ENCODE results near the gene UAP1. TPM values are rescaled to one million over a fixed set of nuclear protein-coding genes. Genes with fewer than 3 reads are reported as not detected.

UAP1 gene
- total and polyA plus RNA-seq, 3 donors from 2014 or later: 110 to 161 (median 128) TPM

DNA sequence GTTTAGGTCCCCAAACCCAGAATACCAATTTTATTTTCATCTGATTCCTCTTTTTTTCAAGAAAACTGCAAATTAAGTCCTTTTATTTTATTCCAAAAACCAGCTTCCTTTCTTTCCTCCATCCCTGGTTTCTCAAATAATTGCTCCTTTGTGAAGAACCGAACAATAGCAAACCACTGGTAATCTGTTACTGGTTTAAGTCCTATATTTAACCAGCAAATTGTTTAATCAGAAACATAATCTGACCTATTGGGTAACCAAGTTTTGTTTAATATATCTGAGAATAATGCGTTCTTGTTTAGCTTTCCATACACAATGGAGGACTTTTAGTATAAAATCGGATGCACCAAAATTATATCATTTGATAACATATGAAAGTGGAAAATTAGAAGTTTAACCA lies 57.6 kb downstream of the UAP1 start:
- no peak overlapping the region for H3K4me3 ChIP-seq
- DNase-seq: no peak
- no peak for TF ChIP-seq POLR2A (IDR thresholded peaks at IDR 0.05)
- TF ChIP-seq, protein P1, sequence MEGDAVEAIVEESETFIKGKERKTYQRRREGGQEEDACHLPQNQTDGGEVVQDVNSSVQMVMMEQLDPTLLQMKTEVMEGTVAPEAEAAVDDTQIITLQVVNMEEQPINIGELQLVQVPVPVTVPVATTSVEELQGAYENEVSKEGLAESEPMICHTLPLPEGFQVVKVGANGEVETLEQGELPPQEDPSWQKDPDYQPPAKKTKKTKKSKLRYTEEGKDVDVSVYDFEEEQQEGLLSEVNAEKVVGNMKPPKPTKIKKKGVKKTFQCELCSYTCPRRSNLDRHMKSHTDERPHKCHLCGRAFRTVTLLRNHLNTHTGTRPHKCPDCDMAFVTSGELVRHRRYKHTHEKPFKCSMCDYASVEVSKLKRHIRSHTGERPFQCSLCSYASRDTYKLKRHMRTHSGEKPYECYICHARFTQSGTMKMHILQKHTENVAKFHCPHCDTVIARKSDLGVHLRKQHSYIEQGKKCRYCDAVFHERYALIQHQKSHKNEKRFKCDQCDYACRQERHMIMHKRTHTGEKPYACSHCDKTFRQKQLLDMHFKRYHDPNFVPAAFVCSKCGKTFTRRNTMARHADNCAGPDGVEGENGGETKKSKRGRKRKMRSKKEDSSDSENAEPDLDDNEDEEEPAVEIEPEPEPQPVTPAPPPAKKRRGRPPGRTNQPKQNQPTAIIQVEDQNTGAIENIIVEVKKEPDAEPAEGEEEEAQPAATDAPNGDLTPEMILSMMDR (IDR thresholded peaks at IDR 0.05): no peak
- H3K27ac ChIP-seq: no peak overlapping the region
- WGBS, 2 donors: 92 to 96% methylated on average over 3 of the region's 3 CpGs
- H3K27me3 ChIP-seq: no peaks in the 10 kb centered on the region
- H3K36me3 ChIP-seq (ENCODE audit: low read depth, missing control alignments): no peaks in the 10 kb centered on the region
- H3K4me1 ChIP-seq: no peaks in the 10 kb centered on the region
- intact Hi-C loops (cut with DNase I; ENCODE audit: low total_unique reads): no loop called here
- no peaks in the 10 kb centered on the region for H3K9me3 ChIP-seq

GRCh38 chr1:162621256-162621655 lies 59.7 kb downstream of the UAP1 start:
- Histone ChIP-seq H3K9me3 (no peaks in the 10 kb centered on the region), H3K36me3 (ENCODE audit: low read depth, missing control alignments) (no peaks in the 10 kb centered on the region), H3K4me1 (peaks cover 3% of the 10 kb centered on the region), H3K4me3 (no peak overlapping the region), H3K27ac (no peak overlapping the region), H3K27me3 (no peaks in the 10 kb centered on the region)
- DNase-seq: no peak
- intact Hi-C loops (cut with DNase I; ENCODE audit: low total_unique reads): no loop called here
- no peak for TF ChIP-seq POLR2A (IDR thresholded peaks at IDR 0.05)
- TF ChIP-seq, protein P1 (IDR thresholded peaks at IDR 0.05): no peak

DNA sequence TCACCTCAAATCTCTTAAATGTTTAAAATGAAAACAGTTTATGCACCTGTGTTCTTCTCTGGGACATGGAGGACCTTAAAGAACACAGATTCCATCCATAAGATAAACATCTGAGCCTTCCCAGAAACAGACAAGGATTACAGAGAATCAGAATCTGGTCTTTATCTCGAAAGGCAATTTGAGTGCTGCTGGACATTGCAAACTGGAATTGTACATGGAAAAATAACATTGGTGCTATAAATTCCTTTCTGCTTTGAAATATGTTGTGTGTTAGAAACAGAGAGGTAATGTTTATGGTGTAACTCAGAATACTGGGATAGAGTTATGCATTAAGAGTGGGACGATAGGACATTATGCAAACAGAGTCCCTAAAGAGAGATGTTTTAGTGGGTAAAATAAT lies 64.2 kb downstream of the UAP1 start:
- 66 to 69% methylated on average over 2 of the region's 2 CpGs for WGBS, 2 donors
- Histone ChIP-seq H3K27me3 (no peaks in the 10 kb centered on the region), H3K4me3 (no peak overlapping the region), H3K4me1 (peaks cover 3% of the 10 kb centered on the region), H3K27ac (peak overlapping the region; percentile 61 to 74), H3K36me3 (ENCODE audit: low read depth, missing control alignments) (no peaks in the 10 kb centered on the region), H3K9me3 (no peaks in the 10 kb centered on the region)
- intact Hi-C loops (cut with DNase I; ENCODE audit: low total_unique reads): no loop called here
- no peak for TF ChIP-seq POLR2A (IDR thresholded peaks at IDR 0.05)
- TF ChIP-seq, protein P1 (IDR thresholded peaks at IDR 0.05): no peak
- no peak for DNase-seq

DNA sequence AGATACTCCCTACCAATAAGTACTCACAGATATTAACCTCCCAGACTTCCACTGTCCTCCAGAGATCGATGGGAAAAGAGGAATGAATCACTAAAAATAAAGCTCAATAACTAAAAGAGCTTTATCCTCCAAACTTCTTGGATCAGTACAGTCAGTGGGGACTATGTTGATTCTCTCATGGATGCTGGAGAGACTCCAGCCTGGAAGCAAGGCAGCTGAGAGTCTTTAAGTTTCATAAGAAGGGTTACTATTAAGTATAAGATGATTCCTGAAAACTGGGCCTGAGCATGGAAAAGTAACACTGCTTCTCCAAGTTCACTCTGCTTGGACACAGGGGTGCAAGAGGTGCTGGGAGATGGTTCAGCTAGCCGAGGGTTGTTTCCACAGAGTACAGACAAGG lies 64.6 kb downstream of the UAP1 start:
- peak overlapping the region; percentile 61 to 74 for H3K27ac ChIP-seq
- DNase-seq: no peak
- no peaks in the 10 kb centered on the region for H3K27me3 ChIP-seq
- WGBS, 2 donors: 42 to 56% methylated on average over 2 of the region's 2 CpGs
- intact Hi-C loops (cut with DNase I; ENCODE audit: low total_unique reads): no loop called here
- H3K4me3 ChIP-seq: no peak overlapping the region
- H3K4me1 ChIP-seq: peaks cover 3% of the 10 kb centered on the region
- H3K36me3 ChIP-seq (ENCODE audit: low read depth, missing control alignments): no peaks in the 10 kb centered on the region
- no peaks in the 10 kb centered on the region for H3K9me3 ChIP-seq
- no peak for TF ChIP-seq POLR2A (IDR thresholded peaks at IDR 0.05)
- TF ChIP-seq, protein P1 (IDR thresholded peaks at IDR 0.05): no peak

GRCh38 chr1:162626761-162627160 lies 65.2 kb downstream of the UAP1 start:
- intact Hi-C loops (cut with DNase I; ENCODE audit: low total_unique reads): no loop called here
- Histone ChIP-seq H3K4me1 (peaks cover 3% of the 10 kb centered on the region), H3K9me3 (no peaks in the 10 kb centered on the region), H3K27me3 (no peaks in the 10 kb centered on the region), H3K4me3 (no peak overlapping the region), H3K27ac (peak overlapping the region; percentile 61 to 74), H3K36me3 (ENCODE audit: low read depth, missing control alignments) (no peaks in the 10 kb centered on the region)
- TF ChIP-seq, protein P1 (IDR thresholded peaks at IDR 0.05): no peak
- 21 to 29% methylated on average over 2 of the region's 2 CpGs for WGBS, 2 donors
- DNase-seq: no peak
